ENCODE data around the gene SCOC. TPM values are rescaled to one million over a fixed set of nuclear protein-coding genes. Genes with fewer than 3 reads are reported as not detected.
A peak's percentile ranks its signal among the peaks of the same experiment; 100 is the strongest.

Gene SCOC
- total and polyA plus RNA-seq, 2 of the 13 experiments (the other 11 are each of a cell fraction or from before 2014, with no cell fraction given), result 43.8 to 65.2 TPM

- TF ChIP-seq CENPBD1 (CRISPR knock-in tag; IDR thresholded peaks at IDR 0.05; ENCODE audit: borderline replicate concordance, low read depth) (no peak; the same call in 1 of the 2 replicates), KAT8 (CRISPR knock-in tag; IDR thresholded peaks at IDR 0.05) (0 out of 2 replicates have a peak, but pooled peaks have one; percentile 47), ZBTB7B (CRISPR knock-in tag; IDR thresholded peaks at IDR 0.05) (peak; percentile 87), ZNF460 (CRISPR knock-in tag; IDR thresholded peaks at IDR 0.05; ENCODE audit: borderline replicate concordance) (peak; percentile 46; the same call in 1 of the 2 replicates), ZHX1 (CRISPR knock-in tag; IDR thresholded peaks at IDR 0.05; ENCODE audit: low read depth) (no peak), HNF1B (CRISPR knock-in tag; IDR thresholded peaks at IDR 0.05) (no peak), ZBTB1 (CRISPR knock-in tag; IDR thresholded peaks at IDR 0.05; ENCODE audit: borderline replicate concordance) (no peak), MEIS2 (CRISPR knock-in tag; IDR thresholded peaks at IDR 0.05) (peak; percentile 59; the same call in 1 of the 2 replicates), UBTF (CRISPR knock-in tag; IDR thresholded peaks at IDR 0.05) (peak; percentile 94), RBM22 (optimal IDR thresholded peaks at IDR 0.05; ENCODE audit: low read length) (no peak), ZNF33B (CRISPR knock-in tag; IDR thresholded peaks at IDR 0.05) (no peak), TRIM24 (CRISPR knock-in tag; IDR thresholded peaks at IDR 0.05) (0 out of 2 replicates have a peak, but pooled peaks have one; percentile 22), SNAPC2 (CRISPR knock-in tag; IDR thresholded peaks at IDR 0.05) (peak; percentile 81), ZNF451 (CRISPR knock-in tag; IDR thresholded peaks at IDR 0.05) (peak; percentile 86), MYC (CRISPR knock-in tag; IDR thresholded peaks at IDR 0.05; ENCODE audit: borderline replicate concordance) (peak; percentile 72), RARG (CRISPR knock-in tag; IDR thresholded peaks at IDR 0.05; ENCODE audit: low read depth) (no peak), SRSF1 (optimal IDR thresholded peaks at IDR 0.05; ENCODE audit: low read depth, low read length) (no peak), ZNF510 (CRISPR knock-in tag; IDR thresholded peaks at IDR 0.05; ENCODE audit: low read depth) (0 out of 2 replicates have a peak, but pooled peaks have one; percentile 60)
Observed at GRCh38 chr4:140427106-140427918, 53.9 kb downstream of the SCOC start, which contains the start of gene CLGN (continued).
